Stomach smooth muscle (tissue), 2 donors: ENCODE results near the gene DDX23.
"Not testable (repeated sequence)": the region's sequence is repeated elsewhere in the genome, so short reads cannot be mapped to it uniquely, and the experiment has no call there.

ENCODE experiments used
- H3K27ac ChIP-seq: one replicate; pipeline ENCODE4 v1.7.0; 2013; ENCODE audit warnings: mild to moderate bottlenecking, low read length, inconsistent platforms
- H3K27me3 ChIP-seq, 2 donors: one replicate each; pipeline ENCODE4 v1.7.0; 2013; ENCODE audit warnings: low read length in 2 of 2; ENCODE audit not compliant: insufficient read depth in 2 of 2, control insufficient read depth in 1 of 2
- H3K36me3 ChIP-seq, 2 donors: one replicate each; pipeline ENCODE4 v1.7.0; 2013; ENCODE audit warnings: low read length in 2 of 2; ENCODE audit not compliant: control insufficient read depth in 2 of 2, insufficient read depth in 2 of 2
- H3K4me1 ChIP-seq: one replicate; pipeline ENCODE4 v1.7.0; 2013; ENCODE audit warnings: low read length; ENCODE audit not compliant: control insufficient read depth, insufficient read depth
- H3K4me3 ChIP-seq, 2 donors: one replicate each; pipeline ENCODE4 v1.7.0; 2013; ENCODE audit warnings: low read length in 2 of 2
- H3K9ac ChIP-seq, 2 donors: one replicate each; pipeline ENCODE4 v1.7.0; 2013; ENCODE audit warnings: low read length in 2 of 2, mild to moderate bottlenecking in 1 of 2
- H3K9me3 ChIP-seq, 2 donors: one replicate each; pipeline ENCODE4 v1.7.0; 2013; ENCODE audit warnings: low read length in 2 of 2; ENCODE audit not compliant: control insufficient read depth in 2 of 2
- donor health status: healthy.
- donor health status: Pancreatic carcinoma.

The DDX23 gene

GRCh38 chr12:48842021-48842420 lies 9.9 kb downstream of the DDX23 start:
- not testable (repeated sequence) for H3K4me1 ChIP-seq, H3K9me3 ChIP-seq, H3K27me3 ChIP-seq, H3K4me3 ChIP-seq, H3K27ac ChIP-seq, H3K9ac ChIP-seq
- peaks cover 34 to 49% of the 10 kb centered on the region in 2 donors for H3K36me3 ChIP-seq

- Histone ChIP-seq H3K4me3 (no peak overlapping the region), H3K9me3 (no peaks in the 10 kb centered on the region), H3K9ac (no peak overlapping the region), H3K27me3 (no peaks in the 10 kb centered on the region), H3K27ac (no peak overlapping the region), H3K36me3 (peaks cover 54 to 59% of the 10 kb centered on the region in 2 donors), H3K4me1 (no peaks in the 10 kb centered on the region)
Measured at GRCh38 chr12:48838048-48838447, 13.9 kb downstream of the DDX23 start.

GRCh38 chr12:48832321-48833060 lies 19.5 kb downstream of the DDX23 start:
- H3K36me3 ChIP-seq: peaks cover 69 to 79% of the 10 kb centered on the region in 2 donors
- H3K27ac ChIP-seq: no peak overlapping the region
- H3K4me3 ChIP-seq: no peak overlapping the region
- no peaks in the 10 kb centered on the region for H3K9me3 ChIP-seq
- no peak overlapping the region for H3K9ac ChIP-seq
- H3K27me3 ChIP-seq: no peaks in the 10 kb centered on the region
- no peaks in the 10 kb centered on the region for H3K4me1 ChIP-seq

- Histone ChIP-seq H3K27me3 (no peaks in the 10 kb centered on the region), H3K9me3 (no peaks in the 10 kb centered on the region), H3K4me3 (no peak overlapping the region), H3K36me3 (peaks cover 57 to 77% of the 10 kb centered on the region in 2 donors), H3K27ac (no peak overlapping the region), H3K9ac (no peak overlapping the region), H3K4me1 (no peaks in the 10 kb centered on the region)
Measured at GRCh38 chr12:48831257-48831656, 20.7 kb downstream of the DDX23 start.

GRCh38 chr12:48828841-48829575 lies 23.0 kb downstream of the DDX23 start:
- H3K27ac ChIP-seq: no peak overlapping the region
- H3K9ac ChIP-seq: no peak overlapping the region
- H3K4me3 ChIP-seq: no peak overlapping the region
- H3K9me3 ChIP-seq: no peaks in the 10 kb centered on the region
- H3K27me3 ChIP-seq: no peaks in the 10 kb centered on the region
- H3K4me1 ChIP-seq: no peaks in the 10 kb centered on the region
- peaks cover 48 to 72% of the 10 kb centered on the region in 2 donors for H3K36me3 ChIP-seq

- Histone ChIP-seq H3K4me3 (no peak overlapping the region), H3K4me1 (no peaks in the 10 kb centered on the region), H3K27ac (no peak overlapping the region), H3K27me3 (no peaks in the 10 kb centered on the region), H3K9me3 (no peaks in the 10 kb centered on the region), H3K9ac (no peak overlapping the region), H3K36me3 (peaks cover 44 to 67% of the 10 kb centered on the region in 2 donors)
Measured at GRCh38 chr12:48828293-48828692, 23.7 kb downstream of the DDX23 start.

- H3K4me3 ChIP-seq: no peak overlapping the region
- H3K27me3 ChIP-seq: no peaks in the 10 kb centered on the region
- H3K9ac ChIP-seq: no peak overlapping the region
- H3K36me3 ChIP-seq: peaks cover 39 to 62% of the 10 kb centered on the region in 2 donors
- H3K27ac ChIP-seq: no peak overlapping the region
- H3K4me1 ChIP-seq: no peaks in the 10 kb centered on the region
- no peaks in the 10 kb centered on the region for H3K9me3 ChIP-seq
Measured at GRCh38 chr12:48827513-48828096, 24.4 kb downstream of the DDX23 start.

- no peak overlapping the region for H3K9ac ChIP-seq
- no peaks in the 10 kb centered on the region for H3K27me3 ChIP-seq
- H3K36me3 ChIP-seq: peaks cover 33 to 56% of the 10 kb centered on the region in 2 donors
- H3K4me3 ChIP-seq: no peak overlapping the region
- no peak overlapping the region for H3K27ac ChIP-seq
- no peaks in the 10 kb centered on the region for H3K9me3 ChIP-seq
- no peaks in the 10 kb centered on the region for H3K4me1 ChIP-seq
Measured at GRCh38 chr12:48827026-48827425, 24.9 kb downstream of the DDX23 start.

GRCh38 chr12:48826209-48826855 lies 25.6 kb downstream of the DDX23 start:
- H3K36me3 ChIP-seq: peaks cover 26 to 49% of the 10 kb centered on the region in 2 donors

GRCh38 chr12:48824905-48825304 lies 27.1 kb downstream of the DDX23 start:
- Histone ChIP-seq H3K27me3 (no peaks in the 10 kb centered on the region), H3K4me1 (peaks cover 3% of the 10 kb centered on the region), H3K4me3 (no peak overlapping the region), H3K9ac (no peak overlapping the region), H3K27ac (no peak overlapping the region), H3K9me3 (no peaks in the 10 kb centered on the region), H3K36me3 (peaks cover 12 to 35% of the 10 kb centered on the region in 2 donors)

More at GRCh38 chr12:48826209-48826855, 25.6 kb downstream of the DDX23 start:
- no peaks in the 10 kb centered on the region for H3K4me1 ChIP-seq
- no peak overlapping the region for H3K4me3 ChIP-seq
- no peak overlapping the region for H3K9ac ChIP-seq
- no peaks in the 10 kb centered on the region for H3K9me3 ChIP-seq
- H3K27me3 ChIP-seq: no peaks in the 10 kb centered on the region
- no peak overlapping the region for H3K27ac ChIP-seq
